B cell (primary cell): Measurements from ENCODE around the gene BCO2. TPM values are rescaled to one million over a fixed set of nuclear protein-coding genes. Genes with fewer than 3 reads are reported as not detected.

Experiments
- ATAC-seq: fragments of 200-7000 bp; cut with Tn5 transposase; one replicate; pipeline ENCODE4 v1.10.0; 2021; ENCODE audit warnings: low read depth, mild to moderate bottlenecking, moderate number of reproducible peaks, moderate library complexity
- CTCF ChIA-PET: fragments of 350-600 bp; sonication (Branson Sonifier 250); formaldehyde crosslinking; loops from one replicate; lab custom pipeline; 2021; ENCODE audit warnings: antibody characterized with exemption, inconsistent platforms; lab: Charles Lee
- POLR2A ChIA-PET: fragments of 350-600 bp; sonication (Branson Sonifier 250); formaldehyde crosslinking; loops from one replicate; lab custom pipeline; 2021; ENCODE audit warnings: antibody characterized with exemption; lab: Charles Lee
- DNase-seq: peaks from one replicate; pipeline ENCODE4 v3.0.0; 2013
- H2AFZ ChIP-seq: 2 replicates; pipeline ENCODE4 v1.6.1; 2012; ENCODE audit warnings: mild to moderate bottlenecking, low read depth, low read length; ENCODE audit not compliant: insufficient read depth, poor library complexity, severe bottlenecking
- H3K27ac ChIP-seq, 2 donors: 1 replicate in 1 of 2; 2 replicates in 1 of 2; pipeline ENCODE4 v1.5.1; 2012 to 2013; ENCODE audit warnings: low read length in 2 of 2, mild to moderate bottlenecking in 2 of 2, moderate library complexity in 1 of 2
- H3K27me3 ChIP-seq, 4 experiments: fragments of 200-600 bp in 1 of 4; sonication (generic) in 1 of 4; replicated peaks in 1 of 4; 1 replicate in 2 of 4; 2 replicates in 2 of 4; pipeline versions ENCODE4 v1.6.1 to v1.7.0; 2013 to 2016; ENCODE audit warnings: low read length in 3 of 4, mild to moderate bottlenecking in 2 of 4, mixed read lengths in 1 of 4, moderate library complexity in 1 of 4; ENCODE audit not compliant: insufficient read depth in 4 of 4, control insufficient read depth in 3 of 4; ENCODE audit errors: control extremely low read depth in 1 of 4
- H3K36me3 ChIP-seq, 2 experiments: replicated peaks in 1 of 2; 1 replicate in 1 of 2; 2 replicates in 1 of 2; pipeline versions ENCODE4 v1.6.1 to v1.7.1; 2013; ENCODE audit warnings: low read length in 1 of 2; ENCODE audit not compliant: insufficient read depth in 2 of 2, control insufficient read depth in 1 of 2; ENCODE audit errors: control extremely low read depth in 1 of 2, extremely low read depth in 1 of 2
- H3K4me1 ChIP-seq, 2 donors: fragments of 200-600 bp in 1 of 2; sonication (generic) in 1 of 2; 1 replicate in 1 of 2; 2 replicates in 1 of 2; pipeline versions ENCODE4 v1.5.1 to v1.6.1; 2013 to 2017; ENCODE audit warnings: low read length in 2 of 2; ENCODE audit not compliant: control insufficient read depth in 2 of 2, insufficient read depth in 2 of 2
- H3K4me2 ChIP-seq: replicated peaks from 2 replicates; pipeline ENCODE3; 2012; ENCODE audit warnings: mild to moderate bottlenecking, low read depth, low read length; ENCODE audit not compliant: poor library complexity, severe bottlenecking
- H3K4me3 ChIP-seq, 5 experiments: fragments of 200-600 bp in 1 of 5; sonication (generic) in 1 of 5; 1 replicate in 3 of 5; 2 replicates in 2 of 5; pipeline versions ENCODE4 v1.5.1 to v1.7.0; 2011 to 2016; ENCODE audit warnings: low read length in 4 of 5, mild to moderate bottlenecking in 4 of 5, low read depth in 2 of 5, control low read depth in 1 of 5, moderate library complexity in 1 of 5; ENCODE audit not compliant: insufficient read depth in 1 of 5; ENCODE audit errors: control extremely low read depth in 1 of 5, extremely low read depth in 1 of 5
- H3K79me2 ChIP-seq: fragments of 200-600 bp; sonication (generic); one replicate; pipeline ENCODE4 v1.6.0; 2016; ENCODE audit warnings: low read length; ENCODE audit not compliant: control insufficient read depth, insufficient read depth
- H3K9ac ChIP-seq: fragments of 200-600 bp; sonication (generic); 2 replicates; pipeline ENCODE4 v1.6.1; 2017; ENCODE audit warnings: mild to moderate bottlenecking, low read length, moderate library complexity
- H3K9me3 ChIP-seq, 3 donors: one replicate each; pipeline versions ENCODE4 v1.6.1 to v1.7.1; 2013; ENCODE audit warnings: low read length in 2 of 3; ENCODE audit not compliant: control insufficient read depth in 2 of 3, insufficient read depth in 1 of 3; ENCODE audit errors: control extremely low read depth in 1 of 3
- H4K20me1 ChIP-seq: 2 replicates; pipeline ENCODE4 v1.6.0; 2012; ENCODE audit warnings: mild to moderate bottlenecking, low read length; ENCODE audit not compliant: insufficient read depth, control insufficient read depth, poor library complexity, severe bottlenecking
- H3K27ac Mint-ChIP-seq: one replicate; pipeline ENCODE4 v1.8.0; 2021; ENCODE audit warnings: mixed read lengths
- H3K27me3 Mint-ChIP-seq: one replicate; pipeline ENCODE4 v1.8.0; 2021; ENCODE audit warnings: mixed read lengths
- H3K4me1 Mint-ChIP-seq: one replicate; pipeline ENCODE4 v1.8.0; 2021; ENCODE audit warnings: mixed read lengths
- H3K4me3 Mint-ChIP-seq: one replicate; pipeline ENCODE4 v1.8.0; 2021; ENCODE audit warnings: mixed read lengths
- H3K9me3 Mint-ChIP-seq: one replicate; pipeline ENCODE4 v1.8.0; 2022; ENCODE audit warnings: mixed read lengths; ENCODE audit not compliant: insufficient read depth
- CTCF ChIP-seq: fragments of 200-600 bp; IDR thresholded peaks from one replicate; pipeline ENCODE4 v1.8.0; 2022; ENCODE audit warnings: antibody characterized with exemption, mild to moderate bottlenecking
- EZH2 ChIP-seq: IDR thresholded peaks from 2 replicates; pipeline ENCODE4 v1.6.1; 2012; ENCODE audit warnings: borderline replicate concordance, low read depth, mild to moderate bottlenecking, moderate library complexity, low read length; ENCODE audit not compliant: insufficient read depth, poor library complexity, severe bottlenecking
- WGBS: methylation state at CpG from one replicate; pipeline ENCODE4 v1.1.5; 2013; ENCODE audit warnings: missing lambda C conversion rate; ENCODE audit not compliant: insufficient coverage; 5-methylcytosine and 5-hydroxymethylcytosine counted together
- intact Hi-C: fragments of 100-400 bp; cut with micrococcal nuclease; formaldehyde crosslinking; loops from one replicate; pipeline ENCODE4 v1.10.0; 2022
- polyA plus RNA-seq: library from polyadenylated mRNA; depleted of rRNA; stranded (reverse); fragments of >200 nt; gene quantifications from 2 replicates; pipeline ENCODE4 v1.2.3, GENCODE V29; 2012
- total RNA-seq, 2 donors: library from RNA; stranded (reverse); fragments of 120-200 nt in 1 of 2; gene quantifications; 1 replicate in 1 of 2; 2 replicates in 1 of 2; pipeline versions ENCODE4 v1.2.3 to v1.2.4, GENCODE V29; 2013 to 2022

BCO2 gene
- total and polyA plus RNA-seq, 2 donors (not counting 1 experiment from before 2014, with no cell fraction given), result 1.7 to 1.8 TPM

- H3K4me2 ChIP-seq, result no peak overlapping the region
Observed at GRCh38 chr11:112195951-112196351, 20.6 kb downstream of the BCO2 start.

More at GRCh38 chr11:112195951-112196351, 20.6 kb downstream of the BCO2 start:
- no CpG with 5 or more reads among the region's 2 CpGs for WGBS
- Histone ChIP-seq H4K20me1 (no peaks in the 10 kb centered on the region), H3K27me3 (no peaks in the 10 kb centered on the region), H3K9me3 (peaks cover 0 to 1% (median 0%) of the 10 kb centered on the region in 3 donors), H3K27ac (no peak overlapping the region), H3K4me3 (no peak overlapping the region), H3K36me3 (no peaks in the 10 kb centered on the region), H2AFZ (no peak overlapping the region), H3K4me1 (peaks cover 4% of the 10 kb centered on the region in 2 donors), H3K79me2 (no peaks in the 10 kb centered on the region), H3K9ac (no peak overlapping the region)
- no peak for DNase-seq
- no peak for ATAC-seq
- Mint-ChIP-seq H3K4me3 (no peak overlapping the region), H3K9me3 (no peaks in the 10 kb centered on the region), H3K27me3 (peaks cover 6% of the 10 kb centered on the region), H3K27ac (no peak overlapping the region), H3K4me1 (peaks cover 3% of the 10 kb centered on the region)
- TF ChIP-seq CTCF, result no peak
- no peak for TF ChIP-seq EZH2
- intact Hi-C loops, result no loop called here
- ChIA-PET POLR2A (no interaction called here), CTCF (no interaction called here)
